H7 (cell line): ENCODE measurements around the gene MLYCD. TPM values are rescaled to one million over a fixed set of nuclear protein-coding genes. Genes with fewer than 3 reads are reported as not detected.
A peak's percentile ranks its signal among the peaks of the same experiment; 100 is the strongest.

ENCODE experiments used
- DNase-seq: peaks from one replicate; pipeline ENCODE4 v3.0.0; 2012
- H3K27me3 ChIP-seq: 2 replicates; pipeline ENCODE4 v1.6.0; 2011; ENCODE audit warnings: mild to moderate bottlenecking, low read length; ENCODE audit not compliant: control insufficient read depth, insufficient read depth
- H3K36me3 ChIP-seq: replicated peaks from 2 replicates; pipeline ENCODE4 v1.5.1; 2011; ENCODE audit warnings: low read length; ENCODE audit not compliant: control insufficient read depth, insufficient read depth
- H3K4me3 ChIP-seq: 2 replicates; pipeline ENCODE4 v1.5.1; 2011; ENCODE audit warnings: low read depth, mild to moderate bottlenecking, control low read depth, low read length, moderate library complexity; ENCODE audit not compliant: insufficient read depth
- total RNA-seq: library from RNA; depleted of rRNA; stranded (reverse); fragments of >200 nt; shearing (Covaris generic); gene quantifications from 2 replicates; pipeline ENCODE4 v1.2.3, GENCODE V29; 2014; rRNA removed

MLYCD gene
- 2.2 and 2.3 TPM in 2 replicates for total RNA-seq

DNA sequence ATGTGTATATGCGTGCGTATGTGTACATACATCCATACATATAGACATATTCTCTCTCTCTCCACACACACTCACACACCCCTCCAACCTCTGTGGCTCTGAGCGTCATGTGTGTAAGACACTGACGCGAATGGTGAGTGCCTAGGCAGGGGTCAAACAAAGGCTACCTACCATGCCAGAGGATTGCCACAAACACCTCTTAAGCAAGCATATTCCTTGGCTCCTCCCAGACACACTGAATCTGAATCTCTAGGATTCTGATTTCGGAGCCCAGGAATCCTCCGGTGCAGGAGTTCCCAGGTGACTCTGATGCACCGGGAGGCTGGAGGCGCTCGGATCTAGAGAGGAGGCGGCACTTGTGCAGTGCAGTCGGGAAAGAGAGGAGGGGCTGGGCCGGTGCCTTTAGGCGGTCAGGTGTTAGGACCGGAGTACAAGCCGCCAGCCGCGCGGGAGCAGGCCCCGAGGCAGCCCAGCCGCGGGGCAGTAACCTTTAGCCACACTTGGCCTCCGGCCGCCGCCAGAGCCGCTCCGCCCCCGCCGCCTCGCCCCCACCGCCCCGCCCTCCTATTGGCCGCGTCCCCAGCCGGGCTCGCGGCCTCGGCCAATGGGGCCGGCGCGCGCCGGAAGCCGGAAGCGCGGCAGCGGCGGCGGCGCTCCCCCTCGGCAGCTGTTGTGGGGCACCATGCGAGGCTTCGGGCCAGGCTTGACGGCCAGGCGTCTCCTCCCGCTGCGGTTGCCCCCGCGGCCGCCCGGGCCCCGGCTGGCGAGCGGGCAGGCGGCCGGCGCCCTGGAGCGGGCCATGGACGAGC, at the start of gene MLYCD:
TSS of gene MLYCD (plus strand) at position 653 of the 809 bp plus-strand sequence. CDS start at position 683, 30 bp downstream.
- H3K36me3 ChIP-seq, result no peaks in the 10 kb centered on the region
- H3K27me3 ChIP-seq, result peaks cover 12% of the 10 kb centered on the region; the same call in 1 of the 2 replicates
- peak within 1 kb of the TSS; percentile 76 for H3K4me3 ChIP-seq
- DNase-seq, result peak; percentile 99

DNA sequence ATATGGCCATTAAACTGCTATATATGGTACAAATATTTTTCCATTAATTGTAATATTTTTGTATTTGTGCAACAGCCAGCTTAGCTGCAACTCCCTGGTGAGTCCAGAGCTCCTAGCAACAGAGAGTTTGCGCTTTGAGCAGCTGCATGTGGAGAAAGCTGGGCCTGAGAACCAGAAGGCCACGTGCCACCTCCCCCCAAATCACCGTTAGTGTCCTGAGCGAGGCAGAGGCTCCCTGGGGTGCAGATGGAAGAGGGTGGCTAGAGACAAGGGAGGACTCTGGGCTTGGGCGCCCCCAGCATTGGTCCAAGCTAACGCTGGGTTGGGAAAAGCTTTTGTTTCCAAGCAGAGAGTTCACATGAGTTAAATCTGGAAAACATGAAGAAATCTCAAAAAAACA, 49.5 kb upstream of the MLYCD start:
- no peak for DNase-seq
- no peaks in the 10 kb centered on the region for H3K36me3 ChIP-seq

DNA sequence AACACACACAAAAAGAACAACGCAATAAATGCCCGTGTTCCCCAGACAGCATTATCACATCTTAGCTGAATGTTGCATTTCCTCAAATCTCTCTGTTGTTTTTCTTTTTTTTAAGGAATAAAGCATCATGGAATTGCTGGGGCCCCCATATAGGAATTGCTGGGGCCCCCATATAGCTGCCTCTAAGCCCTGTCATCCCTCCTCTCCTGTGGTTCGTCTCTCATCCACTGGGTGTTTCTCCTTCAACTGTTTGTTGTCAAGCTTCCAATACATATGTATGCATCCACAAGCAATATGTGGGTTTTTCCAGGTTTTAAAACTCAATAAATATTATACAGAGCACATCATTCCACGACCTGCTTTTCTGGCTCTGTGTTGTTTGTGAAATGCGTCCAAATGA, 48.0 kb upstream of the MLYCD start:
- no peak overlapping the region for H3K4me3 ChIP-seq
- no peaks in the 10 kb centered on the region for H3K27me3 ChIP-seq
- no peak for DNase-seq
- no peaks in the 10 kb centered on the region for H3K36me3 ChIP-seq

More for the DNA sequence above, 49.5 kb upstream of the MLYCD start:
- Histone ChIP-seq H3K4me3 (no peak overlapping the region), H3K27me3 (no peaks in the 10 kb centered on the region)

DNA sequence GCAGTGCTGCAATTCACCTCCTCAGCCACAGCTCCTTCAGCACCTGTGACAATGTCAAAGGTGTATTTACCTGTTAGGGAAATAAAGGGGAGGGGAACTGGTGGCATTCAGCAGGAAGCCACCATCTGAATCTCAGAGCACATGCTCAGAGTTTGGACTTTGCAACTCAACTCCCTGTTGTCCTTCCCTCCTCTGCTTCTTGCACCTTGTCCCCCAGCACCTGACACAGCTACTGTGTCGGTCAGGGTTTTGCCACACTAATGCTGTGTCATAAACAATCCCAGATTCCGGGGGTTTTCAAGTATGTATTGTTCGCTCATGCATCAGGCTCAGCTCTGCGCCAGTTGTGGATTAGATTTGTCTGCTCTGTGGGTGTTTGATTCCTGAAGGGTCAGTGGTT, 47.4 kb upstream of the MLYCD start:
- no peaks in the 10 kb centered on the region for H3K36me3 ChIP-seq
- H3K4me3 ChIP-seq, result no peak overlapping the region
- no peak for DNase-seq
- no peaks in the 10 kb centered on the region for H3K27me3 ChIP-seq

DNA sequence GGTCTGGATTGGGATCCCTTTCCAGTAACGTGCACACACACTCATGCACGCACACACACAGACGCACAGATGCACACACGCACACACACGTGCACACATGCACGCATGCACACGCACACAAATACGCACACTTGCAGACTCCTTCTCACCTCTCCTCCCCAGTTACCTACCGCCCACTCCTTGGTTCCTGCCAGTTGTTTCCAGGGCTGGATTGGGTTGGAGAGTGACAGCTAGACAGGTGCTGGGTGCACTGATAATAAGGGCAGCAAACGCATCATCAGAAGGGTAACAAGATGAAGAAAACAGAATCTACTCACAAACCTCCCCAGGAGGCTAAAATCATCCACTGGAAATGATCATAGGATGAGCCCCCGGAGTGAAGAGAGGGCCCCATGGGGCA, 46.1 kb upstream of the MLYCD start:
- Histone ChIP-seq H3K36me3 (no peaks in the 10 kb centered on the region), H3K4me3 (no peak overlapping the region), H3K27me3 (no peaks in the 10 kb centered on the region)
- DNase-seq, result no peak

DNA sequence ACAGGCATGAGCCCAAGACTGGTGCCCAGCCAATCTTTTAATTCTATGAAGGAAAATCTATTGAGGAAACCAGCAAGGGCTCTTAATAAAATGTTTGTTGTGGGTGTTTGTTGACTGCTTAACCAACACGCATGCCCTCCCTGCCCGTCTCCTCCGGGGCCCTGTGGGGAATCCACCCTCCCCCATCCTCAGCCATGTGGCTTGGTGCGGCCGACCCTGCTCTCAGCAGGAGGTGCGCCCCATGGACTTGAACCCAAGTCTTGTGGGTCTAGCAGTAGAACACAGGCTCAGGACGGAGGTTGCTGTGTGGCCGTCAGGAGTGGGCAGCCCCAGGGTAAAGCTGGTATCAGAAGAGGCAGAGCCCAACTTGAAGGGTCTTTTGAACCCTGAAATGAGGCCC, 45.1 kb upstream of the MLYCD start:
- DNase-seq, result no peak
- Histone ChIP-seq H3K27me3 (no peaks in the 10 kb centered on the region), H3K36me3 (no peaks in the 10 kb centered on the region), H3K4me3 (no peak overlapping the region)

DNA sequence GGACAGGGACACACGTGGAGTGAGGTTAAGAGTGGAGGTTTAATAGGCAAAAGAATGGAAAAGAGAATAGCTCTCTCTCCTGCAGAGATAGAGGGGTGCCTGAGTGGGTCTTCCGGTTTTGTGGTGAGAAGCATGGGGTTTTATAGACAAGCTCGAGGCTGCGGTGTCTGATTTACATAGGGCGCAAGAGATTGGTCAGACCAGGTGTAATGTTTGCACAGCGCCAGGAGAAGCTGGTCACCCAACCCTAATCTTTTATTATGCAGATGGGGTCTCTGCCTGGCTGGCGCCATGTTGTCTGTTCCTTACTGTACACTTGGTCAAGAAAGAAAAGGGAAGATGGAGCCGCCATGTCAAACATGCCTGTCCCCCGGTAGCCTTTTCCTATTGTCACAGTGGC, 44.5 kb upstream of the MLYCD start:
- Histone ChIP-seq H3K27me3 (no peaks in the 10 kb centered on the region), H3K4me3 (no peak overlapping the region), H3K36me3 (no peaks in the 10 kb centered on the region)
- DNase-seq, result no peak

DNA sequence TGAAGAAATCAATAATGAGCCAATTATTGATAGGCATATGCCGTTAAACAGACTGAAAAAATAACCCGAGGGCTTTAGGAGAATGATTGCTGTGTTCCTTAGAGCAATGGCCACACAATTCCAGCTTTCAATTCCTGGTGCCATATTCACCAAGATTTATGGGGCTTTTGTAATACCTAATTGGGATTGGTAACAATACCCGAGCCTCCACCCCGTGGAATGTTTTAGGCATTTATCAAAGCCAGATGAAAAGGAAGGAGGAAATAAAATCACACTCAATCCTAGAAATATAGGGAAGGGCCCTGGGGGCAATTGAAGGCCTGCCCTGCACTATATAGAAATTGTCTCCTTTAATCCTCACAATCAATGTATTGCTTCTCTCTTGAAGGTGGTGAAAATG, 42.1 kb upstream of the MLYCD start:
- no peak overlapping the region for H3K4me3 ChIP-seq
- DNase-seq, result no peak
- no peaks in the 10 kb centered on the region for H3K27me3 ChIP-seq
- H3K36me3 ChIP-seq, result no peaks in the 10 kb centered on the region

DNA sequence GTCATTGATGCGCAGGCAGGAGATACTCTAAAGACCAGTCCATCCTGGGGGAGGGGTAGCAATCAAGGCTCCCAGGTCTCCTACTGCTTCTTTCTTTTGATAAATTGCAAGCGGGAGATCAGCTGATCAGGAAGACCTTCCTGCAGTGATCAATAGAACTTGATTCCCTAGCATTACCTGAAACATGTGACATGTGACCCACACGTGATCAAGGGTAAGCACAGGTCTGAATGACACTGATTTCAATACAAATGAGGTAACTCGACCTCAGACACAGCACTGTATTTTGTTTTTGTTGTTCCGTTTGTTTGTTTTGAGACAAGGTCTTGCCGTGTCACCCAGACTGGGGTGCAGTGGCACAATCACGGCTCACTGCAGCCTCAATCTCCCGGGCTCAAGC, 39.6 kb upstream of the MLYCD start:
- Histone ChIP-seq H3K36me3 (no peaks in the 10 kb centered on the region), H3K27me3 (no peaks in the 10 kb centered on the region), H3K4me3 (no peak overlapping the region)
- no peak for DNase-seq

DNA sequence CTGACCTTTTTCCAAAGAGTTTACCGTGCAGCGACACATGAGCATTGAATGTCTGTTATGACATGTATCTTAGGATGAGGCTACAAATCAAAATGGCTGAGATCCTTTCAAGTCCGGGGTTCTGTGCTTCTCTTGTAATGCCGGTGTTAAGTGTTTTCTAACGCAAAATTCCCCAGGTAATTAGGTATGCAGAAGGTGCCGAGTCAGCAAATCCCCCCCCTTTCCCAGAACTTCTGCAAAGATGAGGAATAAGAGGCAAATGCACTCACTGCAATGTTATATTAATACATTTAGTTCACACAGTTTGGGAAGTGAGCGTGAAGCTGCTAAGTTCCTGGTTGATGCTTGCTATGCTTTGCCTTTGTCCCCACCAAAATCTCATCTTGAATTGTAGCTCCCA, 36.3 kb upstream of the MLYCD start:
- no peak for DNase-seq
- Histone ChIP-seq H3K27me3 (no peaks in the 10 kb centered on the region), H3K4me3 (no peak overlapping the region), H3K36me3 (no peaks in the 10 kb centered on the region)

DNA sequence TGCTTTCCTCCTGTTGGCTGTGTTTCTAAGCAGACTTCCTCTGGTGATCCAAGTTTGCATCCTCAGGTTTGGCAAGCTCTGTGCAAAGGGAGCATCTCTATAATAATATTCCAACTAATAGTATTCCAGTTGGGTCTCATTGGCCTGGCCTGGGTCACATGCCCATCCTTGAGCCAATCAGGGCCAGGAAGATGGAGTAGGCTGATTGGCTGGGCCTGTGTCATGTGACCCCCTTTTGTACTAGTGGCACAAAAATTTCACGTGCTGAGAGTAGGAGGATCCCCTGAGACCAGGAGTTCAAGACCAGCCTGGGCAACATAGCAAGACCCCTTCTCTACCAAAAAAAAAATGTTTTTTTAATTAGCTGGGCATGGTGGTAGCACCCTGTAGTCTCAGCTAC, 35.2 kb upstream of the MLYCD start:
- Histone ChIP-seq H3K4me3 (no peak overlapping the region), H3K36me3 (no peaks in the 10 kb centered on the region), H3K27me3 (no peaks in the 10 kb centered on the region)
- no peak for DNase-seq

DNA sequence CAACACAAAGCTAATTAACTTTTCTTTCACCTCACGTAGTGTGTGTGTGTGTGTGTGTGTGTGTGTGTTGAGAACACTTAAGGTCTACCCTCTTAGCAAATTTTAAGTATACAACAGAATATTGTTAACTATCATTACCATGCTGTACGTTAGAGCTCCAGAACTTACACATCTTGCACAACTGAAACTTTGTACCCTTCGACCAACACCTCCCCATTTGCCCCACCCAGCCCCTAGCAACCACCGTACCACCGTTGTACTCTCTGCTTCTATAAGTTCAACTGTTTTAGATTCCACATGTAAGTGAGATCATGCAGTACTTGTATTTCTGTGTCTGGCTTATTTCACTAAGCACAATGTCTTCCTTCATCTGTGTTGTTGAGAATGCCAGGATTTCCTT, 28.1 kb upstream of the MLYCD start:
- H3K27me3 ChIP-seq, result no peaks in the 10 kb centered on the region
- DNase-seq, result no peak
- no peak overlapping the region for H3K4me3 ChIP-seq
- no peaks in the 10 kb centered on the region for H3K36me3 ChIP-seq

DNA sequence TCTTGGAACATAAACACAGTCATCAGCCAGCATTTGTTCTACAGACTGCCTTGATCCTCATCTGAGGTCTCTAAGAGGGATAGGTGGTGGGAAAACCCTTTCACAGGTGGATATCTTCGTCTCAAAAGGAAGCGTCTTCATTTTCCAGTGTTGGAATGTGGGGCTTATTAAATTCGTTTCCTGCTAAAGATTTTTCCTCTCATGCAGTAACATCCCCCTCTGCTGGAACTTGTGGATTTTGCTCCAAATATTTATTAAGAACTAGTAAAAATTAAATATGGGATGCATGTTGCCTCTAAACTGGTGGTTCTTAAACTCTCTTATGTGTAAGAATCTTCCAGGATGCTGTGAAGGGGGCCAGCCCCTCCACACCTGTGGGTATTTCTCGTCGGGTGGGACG, 20.1 kb upstream of the MLYCD start:
- no peaks in the 10 kb centered on the region for H3K27me3 ChIP-seq
- no peaks in the 10 kb centered on the region for H3K36me3 ChIP-seq
- DNase-seq, result peak; percentile 59
- H3K4me3 ChIP-seq, result no peak overlapping the region

DNA sequence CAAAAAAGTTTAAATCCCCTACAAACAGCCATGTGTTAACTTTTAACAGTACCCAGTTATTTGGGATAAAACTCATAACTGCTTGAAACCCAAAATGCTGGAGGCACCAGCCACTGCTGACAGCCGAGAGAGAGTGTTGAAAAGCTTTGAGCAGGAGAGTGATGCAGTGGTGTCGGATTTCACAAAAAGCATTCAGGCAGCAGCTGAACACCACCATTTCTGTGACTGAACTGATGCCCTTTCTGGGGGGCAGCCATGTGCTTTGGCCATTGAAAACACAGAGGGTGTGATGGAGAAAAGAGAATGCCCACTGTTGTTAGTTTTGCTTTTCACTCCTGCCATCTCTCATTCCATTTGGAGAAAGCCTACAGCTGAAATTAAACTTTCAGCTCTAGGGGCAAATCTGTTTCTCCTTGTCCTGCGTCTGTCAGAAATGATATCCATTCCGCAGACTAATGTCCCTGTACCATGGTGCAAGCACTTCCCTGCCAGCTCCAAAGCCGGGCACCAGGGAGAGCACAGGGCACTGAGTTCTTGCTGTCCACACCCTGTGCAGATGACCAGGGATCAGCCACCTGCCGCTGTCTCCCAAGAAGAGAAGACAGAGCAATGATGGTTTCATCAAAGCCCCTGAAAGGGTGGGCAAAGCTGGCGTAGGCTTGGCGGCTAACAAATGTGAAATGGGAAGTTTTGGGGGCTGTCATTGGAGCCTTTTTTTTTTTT, 16.6 kb upstream of the MLYCD start:
- peak; percentile 48 for DNase-seq
- Histone ChIP-seq H3K27me3 (no peaks in the 10 kb centered on the region), H3K36me3 (no peaks in the 10 kb centered on the region), H3K4me3 (no peak overlapping the region)
